AG04449 (cell line): Measurements from ENCODE around the gene HMCN2.

ENCODE experiments used
- CTCF ChIA-PET: fragments of 350-600 bp; formaldehyde crosslinking; extraction: SDS; loops from one replicate; lab custom pipeline; 2021; ENCODE audit warnings: antibody characterized with exemption; lab: Yijun Ruan, JAX
- POLR2A ChIA-PET: fragments of 400-600, 350-600 bp; formaldehyde crosslinking; extraction: SDS; loops from one replicate; lab custom pipeline; 2020; ENCODE audit warnings: antibody characterized with exemption, inconsistent platforms; lab: Yijun Ruan, JAX
- DNase-seq: peaks from one replicate; pipeline ENCODE4 v3.0.0-alpha.2; 2010; ENCODE audit warnings: low read depth, low spot score
- H3K4me3 ChIP-seq: 2 replicates; pipeline ENCODE4 v1.5.1; 2011; ENCODE audit warnings: low read depth, mild to moderate bottlenecking, control low read depth, low read length
- TF ChIP-seq, protein P1 (sequence below): IDR thresholded peaks from one replicate; pipeline ENCODE4 v1.5.1; 2011; ENCODE audit warnings: mild to moderate bottlenecking, moderate library complexity, low read length, control low read depth, inconsistent platforms; ENCODE audit not compliant: insufficient read depth; ENCODE audit errors: missing control alignments

Gene HMCN2

DNA sequence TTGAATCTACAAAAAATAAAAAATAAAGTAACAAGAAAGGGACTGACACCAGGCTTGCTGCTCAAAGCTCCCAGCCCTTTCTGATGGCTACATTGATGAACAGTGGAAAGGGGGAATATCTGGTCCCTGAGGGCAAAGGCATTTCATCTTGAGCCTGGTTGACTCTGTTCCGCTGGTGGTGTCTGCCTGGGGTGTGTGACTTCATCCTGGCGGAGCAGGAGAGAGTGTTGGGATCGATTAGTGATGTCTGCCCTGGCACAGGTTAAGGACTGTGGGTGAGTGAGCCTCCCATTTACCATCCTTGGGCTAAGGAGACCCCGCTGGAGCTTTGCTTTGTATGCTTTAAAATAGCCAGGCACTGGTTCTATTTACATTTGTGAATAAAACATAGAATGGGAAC is 122.3 kb downstream of the HMCN2 start:
- H3K4me3 ChIP-seq, result no peak overlapping the region
- TF ChIP-seq, protein P1, sequence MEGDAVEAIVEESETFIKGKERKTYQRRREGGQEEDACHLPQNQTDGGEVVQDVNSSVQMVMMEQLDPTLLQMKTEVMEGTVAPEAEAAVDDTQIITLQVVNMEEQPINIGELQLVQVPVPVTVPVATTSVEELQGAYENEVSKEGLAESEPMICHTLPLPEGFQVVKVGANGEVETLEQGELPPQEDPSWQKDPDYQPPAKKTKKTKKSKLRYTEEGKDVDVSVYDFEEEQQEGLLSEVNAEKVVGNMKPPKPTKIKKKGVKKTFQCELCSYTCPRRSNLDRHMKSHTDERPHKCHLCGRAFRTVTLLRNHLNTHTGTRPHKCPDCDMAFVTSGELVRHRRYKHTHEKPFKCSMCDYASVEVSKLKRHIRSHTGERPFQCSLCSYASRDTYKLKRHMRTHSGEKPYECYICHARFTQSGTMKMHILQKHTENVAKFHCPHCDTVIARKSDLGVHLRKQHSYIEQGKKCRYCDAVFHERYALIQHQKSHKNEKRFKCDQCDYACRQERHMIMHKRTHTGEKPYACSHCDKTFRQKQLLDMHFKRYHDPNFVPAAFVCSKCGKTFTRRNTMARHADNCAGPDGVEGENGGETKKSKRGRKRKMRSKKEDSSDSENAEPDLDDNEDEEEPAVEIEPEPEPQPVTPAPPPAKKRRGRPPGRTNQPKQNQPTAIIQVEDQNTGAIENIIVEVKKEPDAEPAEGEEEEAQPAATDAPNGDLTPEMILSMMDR, result no peak
- POLR2A ChIA-PET, result no interaction called here
- no peak for DNase-seq
- CTCF ChIA-PET, result no interaction called here

DNA sequence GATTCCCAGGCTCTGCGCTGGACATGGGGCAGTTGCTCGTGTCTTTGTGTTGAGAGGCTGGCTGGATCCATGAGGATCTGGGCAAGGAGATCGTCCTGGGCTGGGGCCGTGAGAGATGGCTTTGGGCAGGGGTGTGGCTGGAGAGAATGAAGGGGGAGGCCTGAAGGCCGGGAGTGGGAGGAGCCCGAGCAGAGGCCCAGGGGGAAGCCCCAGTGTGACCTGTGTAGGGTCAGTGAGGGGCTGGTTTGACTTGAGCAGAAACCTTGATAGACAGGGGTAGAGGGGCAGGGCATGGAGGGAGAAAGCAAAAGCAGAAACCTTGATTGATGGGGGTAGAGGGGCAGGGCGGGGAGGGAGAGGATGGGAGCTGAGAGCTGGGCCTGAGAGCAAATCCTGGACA is 124.8 kb downstream of the HMCN2 start:
- ChIA-PET CTCF (no interaction called here), POLR2A (no interaction called here)
- TF ChIP-seq, protein P1, result no peak
- no peak overlapping the region for H3K4me3 ChIP-seq
- no peak for DNase-seq

DNA sequence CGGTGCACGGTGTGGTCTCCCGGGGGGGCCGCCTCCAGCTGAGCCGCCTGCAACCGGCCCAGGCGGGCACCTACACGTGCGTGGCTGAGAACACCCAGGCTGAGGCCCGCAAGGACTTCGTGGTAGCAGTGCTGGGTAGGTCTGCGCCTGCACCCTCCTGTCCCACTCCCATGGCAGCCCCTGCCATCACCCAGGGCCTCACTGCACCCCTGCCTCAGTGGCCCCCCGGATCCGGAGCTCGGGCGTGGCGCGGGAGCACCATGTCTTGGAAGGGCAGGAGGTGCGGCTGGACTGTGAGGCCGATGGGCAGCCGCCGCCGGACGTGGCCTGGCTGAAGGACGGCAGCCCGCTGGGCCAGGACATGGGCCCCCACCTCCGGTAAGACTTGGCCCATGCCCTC is 125.4 kb downstream of the HMCN2 start:
- TF ChIP-seq, protein P1, result no peak
- no peak for DNase-seq
- H3K4me3 ChIP-seq, result no peak overlapping the region
- POLR2A ChIA-PET, result no interaction called here
- CTCF ChIA-PET, result no interaction called here

DNA sequence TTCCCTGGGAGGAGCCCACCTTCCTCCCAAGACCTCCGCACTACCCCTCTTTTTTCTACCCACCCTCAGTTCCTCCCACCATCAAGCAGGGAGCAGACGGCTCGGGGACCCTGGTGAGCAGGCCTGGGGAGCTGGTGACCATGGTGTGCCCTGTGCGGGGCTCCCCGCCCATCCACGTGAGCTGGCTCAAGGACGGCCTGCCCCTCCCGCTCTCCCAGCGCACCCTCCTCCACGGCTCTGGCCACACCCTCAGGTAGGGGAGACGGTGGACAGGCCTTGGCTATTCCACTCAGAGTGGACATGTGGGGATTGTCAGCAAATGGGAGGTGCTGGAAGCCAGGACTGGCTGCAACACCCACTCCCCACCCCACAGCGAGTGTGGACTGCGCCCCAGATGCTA is 126.3 kb downstream of the HMCN2 start:
- TF ChIP-seq, protein P1, result no peak
- POLR2A ChIA-PET, result no interaction called here
- CTCF ChIA-PET, result no interaction called here
- DNase-seq, result no peak
- no peak overlapping the region for H3K4me3 ChIP-seq

DNA sequence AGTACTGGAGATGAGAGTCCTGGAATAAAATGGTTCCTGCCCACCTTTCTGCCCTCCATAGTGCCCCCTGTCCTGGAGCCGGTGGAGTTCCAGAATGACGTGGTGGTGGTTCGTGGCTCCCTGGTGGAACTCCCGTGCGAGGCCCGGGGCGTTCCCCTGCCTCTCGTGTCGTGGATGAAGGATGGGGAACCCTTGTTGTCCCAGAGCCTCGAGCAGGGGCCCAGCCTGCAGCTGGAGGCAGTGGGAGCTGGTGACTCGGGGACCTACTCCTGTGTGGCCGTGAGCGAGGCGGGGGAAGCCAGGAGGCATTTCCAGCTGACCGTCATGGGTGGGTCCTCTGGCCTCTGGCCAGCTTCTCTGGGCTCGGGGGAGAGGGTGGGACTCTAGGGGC is 128.1 kb downstream of the HMCN2 start:
- POLR2A ChIA-PET, result no interaction called here
- H3K4me3 ChIP-seq, result no peak overlapping the region
- TF ChIP-seq, protein P1, result no peak
- no peak for DNase-seq
- CTCF ChIA-PET, result interaction anchor here (1.1 kb wide), 1 partner anchor 40 kb away, joined by 3 read pairs; no protein-coding TSS in a partner anchor

DNA sequence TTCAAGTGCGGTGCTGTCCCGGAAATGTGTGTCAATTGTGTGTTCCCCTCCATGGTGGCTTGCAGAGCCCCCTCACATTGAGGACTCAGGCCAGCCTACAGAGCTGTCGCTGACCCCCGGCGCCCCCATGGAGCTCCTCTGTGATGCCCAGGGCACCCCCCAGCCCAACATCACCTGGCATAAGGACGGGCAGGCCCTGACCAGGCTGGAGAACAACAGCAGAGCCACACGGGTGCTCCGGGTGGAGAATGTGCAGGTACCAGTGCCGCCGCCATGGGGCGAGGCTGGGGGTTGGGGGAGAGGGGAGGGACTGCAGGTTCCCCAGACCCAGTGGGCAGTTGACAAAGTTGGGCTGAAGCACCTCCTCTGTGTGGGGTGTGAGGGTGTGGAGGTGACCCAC is 128.8 kb downstream of the HMCN2 start:
- H3K4me3 ChIP-seq, result no peak overlapping the region
- no peak for DNase-seq
- POLR2A ChIA-PET, result no interaction called here
- TF ChIP-seq, protein P1, result no peak
- CTCF ChIA-PET, result no interaction called here
